ENCODE results near the gene IL1RN. TPM values are rescaled to one million over a fixed set of nuclear protein-coding genes. Genes with fewer than 3 reads are reported as not detected.

Gene IL1RN
- total and polyA plus RNA-seq, 8 donors, result 0.87 to 220 (median 28.5) TPM; not detected in 2

DNA sequence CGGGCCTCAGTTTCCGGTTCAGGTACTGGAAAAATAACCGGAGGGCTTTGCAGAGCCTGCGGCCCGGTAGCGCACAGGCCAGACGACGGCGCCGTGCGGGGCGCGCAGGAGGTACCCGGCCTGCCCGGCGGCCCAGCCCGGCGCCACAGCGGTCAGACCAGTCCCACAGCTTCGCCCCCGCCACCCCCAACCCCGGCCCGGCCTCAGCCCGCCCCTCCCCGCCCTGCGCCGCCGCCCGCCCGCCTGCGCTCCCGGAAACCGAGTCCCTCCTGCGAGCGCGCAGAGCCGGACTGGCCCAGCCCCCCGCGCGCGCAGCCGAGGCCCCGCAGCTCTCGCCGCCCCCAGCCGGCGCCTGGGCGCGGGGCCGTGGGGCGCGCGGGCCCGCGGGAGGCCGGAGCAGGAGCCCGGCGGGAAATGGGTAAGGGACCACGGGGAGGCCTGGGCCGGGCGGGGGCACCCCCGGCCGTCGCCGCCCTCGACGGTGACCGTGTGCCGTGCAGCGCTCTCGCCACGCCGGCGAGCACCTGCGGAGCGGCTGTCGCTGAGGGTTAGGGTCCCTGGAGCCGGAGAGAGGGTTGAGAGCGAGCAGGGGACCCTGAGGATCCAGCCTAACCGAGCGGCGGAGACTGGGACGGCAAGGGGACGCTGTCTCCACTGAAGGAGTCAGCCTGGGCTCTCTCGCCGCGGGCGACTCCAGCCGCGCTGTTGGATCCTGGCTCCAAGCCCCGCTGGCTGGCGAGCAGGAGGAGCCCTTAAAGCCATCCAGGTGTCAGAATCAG is 29.9 kb downstream of the IL1RN start:
- Histone ChIP-seq H3K4me1 (peaks cover 10 to 39% (median 31%) of the 10 kb centered on the region in 4 donors), H3K27me3 (peaks cover 0 to 29% (median 0%) of the 10 kb centered on the region in 3 donors), H3K27ac (peak overlapping the region; percentile 87 to 98 (median 89)), H3K9me3 (no peaks in the 10 kb centered on the region), H3K4me3 (peak overlapping the region; percentile 54 to 66 (median 63)), H3K36me3 (no peaks in the 10 kb centered on the region)
- WGBS, 5 donors, result 1 to 4% (median 1%) methylated on average over 17 to 92 of the region's 92 CpGs
- peak; percentile 85 to 93 for DNase-seq
- intact Hi-C loops (cut with DNase I; ENCODE audit: low total_unique reads), result no loop called here
- TF ChIP-seq POLR2AphosphoS5 (IDR thresholded peaks at IDR 0.05) (peak in 1 of 3 donors; percentile 48), POLR2A (IDR thresholded peaks at IDR 0.05) (no peak), EP300 (IDR thresholded peaks at IDR 0.05) (no peak)
- TF ChIP-seq, protein P1, sequence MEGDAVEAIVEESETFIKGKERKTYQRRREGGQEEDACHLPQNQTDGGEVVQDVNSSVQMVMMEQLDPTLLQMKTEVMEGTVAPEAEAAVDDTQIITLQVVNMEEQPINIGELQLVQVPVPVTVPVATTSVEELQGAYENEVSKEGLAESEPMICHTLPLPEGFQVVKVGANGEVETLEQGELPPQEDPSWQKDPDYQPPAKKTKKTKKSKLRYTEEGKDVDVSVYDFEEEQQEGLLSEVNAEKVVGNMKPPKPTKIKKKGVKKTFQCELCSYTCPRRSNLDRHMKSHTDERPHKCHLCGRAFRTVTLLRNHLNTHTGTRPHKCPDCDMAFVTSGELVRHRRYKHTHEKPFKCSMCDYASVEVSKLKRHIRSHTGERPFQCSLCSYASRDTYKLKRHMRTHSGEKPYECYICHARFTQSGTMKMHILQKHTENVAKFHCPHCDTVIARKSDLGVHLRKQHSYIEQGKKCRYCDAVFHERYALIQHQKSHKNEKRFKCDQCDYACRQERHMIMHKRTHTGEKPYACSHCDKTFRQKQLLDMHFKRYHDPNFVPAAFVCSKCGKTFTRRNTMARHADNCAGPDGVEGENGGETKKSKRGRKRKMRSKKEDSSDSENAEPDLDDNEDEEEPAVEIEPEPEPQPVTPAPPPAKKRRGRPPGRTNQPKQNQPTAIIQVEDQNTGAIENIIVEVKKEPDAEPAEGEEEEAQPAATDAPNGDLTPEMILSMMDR (IDR thresholded peaks at IDR 0.05), result no peak

DNA sequence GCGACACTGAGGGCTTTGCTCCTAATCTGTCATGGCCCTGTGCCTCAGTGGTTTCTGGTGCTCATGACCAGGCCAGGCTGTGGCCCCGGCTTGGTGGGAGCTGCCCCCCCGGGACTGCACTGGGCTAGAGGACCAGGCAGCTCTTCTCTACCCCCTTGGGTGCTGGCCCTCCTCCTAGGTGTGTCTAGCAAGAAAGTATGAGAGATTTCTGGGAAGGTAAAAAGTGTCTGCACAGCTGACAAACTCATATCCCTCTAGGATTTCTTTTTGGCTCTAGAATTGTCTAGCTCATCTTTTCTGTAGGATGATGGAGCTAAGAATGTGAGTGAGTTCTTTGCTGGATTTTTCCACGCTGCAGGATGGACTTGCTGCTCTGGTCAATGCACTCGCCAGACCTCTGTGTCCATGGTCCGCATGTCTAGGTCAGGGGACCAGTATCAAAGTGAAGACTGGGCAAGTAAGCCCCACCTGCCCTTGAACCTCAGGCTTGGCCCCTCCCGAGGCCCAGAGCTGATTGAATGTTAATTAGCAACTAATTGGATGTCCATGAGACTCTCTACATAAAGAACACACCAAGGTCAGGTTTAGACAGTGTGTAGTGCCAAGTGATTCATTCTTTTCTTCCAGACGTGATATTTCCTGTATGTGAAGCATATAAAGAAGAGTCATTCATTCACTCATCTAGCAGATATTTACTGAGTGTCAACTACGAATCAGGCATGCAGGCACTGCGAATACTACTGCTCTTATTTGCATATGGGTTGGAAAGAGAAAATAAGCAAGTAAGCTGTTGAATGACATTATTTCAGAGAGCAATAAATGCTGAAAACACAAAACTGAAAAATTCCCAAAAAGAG is 30.7 kb downstream of the IL1RN start:
- Histone ChIP-seq H3K4me1 (peaks cover 10 to 39% (median 31%) of the 10 kb centered on the region in 4 donors), H3K4me3 (peak overlapping the region; percentile 54 to 66 (median 63)), H3K27ac (peak overlapping the region; percentile 87 to 98 (median 89)), H3K9me3 (no peaks in the 10 kb centered on the region), H3K36me3 (no peaks in the 10 kb centered on the region), H3K27me3 (peaks cover 0 to 29% (median 0%) of the 10 kb centered on the region in 3 donors)
- intact Hi-C loops (cut with DNase I; ENCODE audit: low total_unique reads), result no loop called here
- WGBS, 5 donors, result 15 to 35% (median 23%) methylated on average over 9 to 10 of the region's 10 CpGs
- no peak for TF ChIP-seq EP300 (IDR thresholded peaks at IDR 0.05)
- TF ChIP-seq, protein P1 (IDR thresholded peaks at IDR 0.05), result no peak
- no peak for TF ChIP-seq POLR2A (IDR thresholded peaks at IDR 0.05)
- TF ChIP-seq POLR2AphosphoS5 (IDR thresholded peaks at IDR 0.05), result no peak
- DNase-seq, result no peak

DNA sequence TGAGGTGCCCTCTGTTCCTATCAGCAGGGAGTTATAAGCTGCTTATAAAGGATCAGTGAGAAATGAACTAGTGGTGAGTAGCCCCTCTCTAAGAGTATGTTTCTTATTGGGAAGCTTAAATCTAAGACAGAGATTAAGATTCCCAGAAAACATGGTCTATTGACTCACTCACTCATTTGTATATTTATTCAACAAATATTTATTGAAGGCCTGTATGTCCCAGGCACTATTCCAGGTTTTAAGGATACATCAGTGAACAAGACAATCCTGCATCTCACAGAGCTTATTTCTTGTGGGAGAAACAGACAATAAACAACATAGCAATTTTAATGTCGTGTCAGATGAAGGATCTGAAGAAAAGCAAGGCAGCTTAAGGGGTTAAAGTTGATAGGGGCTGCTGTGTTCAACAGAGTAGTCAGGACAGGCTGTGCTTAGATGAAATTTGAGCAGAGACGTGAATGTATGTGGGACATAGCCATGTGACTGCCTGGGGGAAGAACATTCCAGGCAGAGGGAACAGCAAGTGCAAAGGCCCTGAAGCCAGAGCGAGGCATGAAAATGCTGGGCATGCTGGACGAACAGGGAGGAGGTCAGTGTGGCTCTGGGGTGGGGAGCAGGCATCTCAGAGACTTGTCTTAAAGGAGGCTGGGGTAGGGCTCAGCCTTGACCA is 31.6 kb downstream of the IL1RN start:
- TF ChIP-seq EP300 (IDR thresholded peaks at IDR 0.05), result no peak
- TF ChIP-seq POLR2AphosphoS5 (IDR thresholded peaks at IDR 0.05), result no peak
- TF ChIP-seq, protein P1 (IDR thresholded peaks at IDR 0.05), result no peak
- TF ChIP-seq POLR2A (IDR thresholded peaks at IDR 0.05), result no peak
- Histone ChIP-seq H3K9me3 (no peaks in the 10 kb centered on the region), H3K4me1 (peaks cover 12 to 41% (median 35%) of the 10 kb centered on the region in 4 donors), H3K27ac (peak overlapping the region; percentile 53 to 97 (median 87)), H3K4me3 (no peak overlapping the region), H3K27me3 (peaks cover 0 to 29% (median 0%) of the 10 kb centered on the region in 3 donors), H3K36me3 (no peaks in the 10 kb centered on the region)
- intact Hi-C loops (cut with DNase I; ENCODE audit: low total_unique reads), result no loop called here
- DNase-seq, result no peak
- WGBS, 5 donors, result 56 to 73% (median 65%) methylated on average over 4 of the region's 4 CpGs

DNA sequence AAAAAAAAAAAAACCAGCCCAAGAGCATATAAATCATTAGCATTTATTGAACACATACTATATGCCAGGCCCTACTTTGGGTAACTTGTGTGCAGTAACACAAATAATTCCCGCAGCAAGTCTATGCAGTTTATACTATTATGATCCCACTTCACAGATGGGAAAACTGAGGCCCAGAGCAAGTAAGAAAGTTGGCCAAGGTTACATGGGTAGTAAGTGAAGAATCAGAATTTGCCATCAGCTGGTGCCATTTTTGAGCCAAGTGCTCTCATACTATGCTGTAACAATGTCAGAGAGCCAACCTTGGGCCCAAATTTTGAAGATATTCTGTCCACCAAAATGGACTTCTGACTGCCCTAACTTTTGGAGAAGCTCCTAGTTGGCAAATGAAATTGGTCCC is 32.9 kb downstream of the IL1RN start:
- no peak overlapping the region for H3K4me3 ChIP-seq
- no peak overlapping the region for H3K27ac ChIP-seq
- DNase-seq, result no peak
- H3K36me3 ChIP-seq, result no peaks in the 10 kb centered on the region
- 96 to 100% (median 100%) methylated on average over 1 of the region's 1 CpG for WGBS, 5 donors
- H3K27me3 ChIP-seq, result peaks cover 0 to 29% (median 0%) of the 10 kb centered on the region in 3 donors
- intact Hi-C loops (cut with DNase I; ENCODE audit: low total_unique reads), result no loop called here
- TF ChIP-seq EP300 (IDR thresholded peaks at IDR 0.05) (no peak), POLR2A (IDR thresholded peaks at IDR 0.05) (no peak), POLR2AphosphoS5 (IDR thresholded peaks at IDR 0.05) (no peak)
- TF ChIP-seq, protein P1 (IDR thresholded peaks at IDR 0.05), result no peak
- no peaks in the 10 kb centered on the region for H3K9me3 ChIP-seq
- peaks cover 18 to 53% (median 46%) of the 10 kb centered on the region in 4 donors for H3K4me1 ChIP-seq
